Parathyroid adenoma (tissue), 2 donors: ENCODE results near the gene SELENOP.
"Not testable (repeated sequence)": the region's sequence is repeated elsewhere in the genome, so short reads cannot be mapped to it uniquely, and the experiment has no call there.

Experiments used
- H2AFZ ChIP-seq: fragments of 300-600 bp; sonication (generic); one replicate; pipeline ENCODE4 v1.7.0; 2017; ENCODE audit warnings: antibody characterized with exemption, mild to moderate bottlenecking
- H3K27ac ChIP-seq: fragments of 300-600 bp; sonication (generic); one replicate; pipeline ENCODE4 v1.7.0; 2017
- H3K27me3 ChIP-seq: fragments of 300-600 bp; sonication (generic); one replicate; pipeline ENCODE4 v1.7.0; 2017; ENCODE audit warnings: low read length; ENCODE audit not compliant: control insufficient read depth, insufficient read depth
- H3K36me3 ChIP-seq: fragments of 300-600 bp; sonication (generic); one replicate; pipeline ENCODE4 v1.7.0; 2017; ENCODE audit warnings: low read length; ENCODE audit not compliant: control insufficient read depth, insufficient read depth
- H3K4me1 ChIP-seq: fragments of 300-600 bp; sonication (generic); one replicate; pipeline ENCODE4 v1.7.0; 2017; ENCODE audit warnings: control low read depth
- H3K4me2 ChIP-seq: fragments of 300-600 bp; sonication (generic); one replicate; pipeline ENCODE4 v1.7.0; 2017; ENCODE audit warnings: low read length
- H3K4me3 ChIP-seq: fragments of 300-600 bp; sonication (generic); one replicate; pipeline ENCODE4 v1.7.0; 2017; ENCODE audit warnings: low read depth, low read length
- H3K79me2 ChIP-seq: fragments of 300-600 bp; sonication (generic); one replicate; pipeline ENCODE4 v1.7.0; 2017; ENCODE audit warnings: control low read depth
- H3K9ac ChIP-seq: fragments of 300-600 bp; sonication (generic); one replicate; pipeline ENCODE4 v1.7.0; 2017; ENCODE audit warnings: mild to moderate bottlenecking
- H3K9me3 ChIP-seq: fragments of 300-600 bp; sonication (generic); one replicate; pipeline ENCODE4 v1.7.0; 2017; ENCODE audit warnings: low read length; ENCODE audit not compliant: control insufficient read depth
- CTCF ChIP-seq: fragments of 300-600 bp; sonication (generic); IDR thresholded peaks from one replicate; pipeline ENCODE4 v1.7.0; 2017; ENCODE audit warnings: antibody characterized with exemption, mild to moderate bottlenecking
- donor health status: primary hyperparathyroidism.

The SELENOP gene

GRCh38 chr5:42848545-42848944, 36.9 kb upstream of the SELENOP start:
- H2AFZ ChIP-seq = no peak overlapping the region
- H3K4me2 ChIP-seq = no peak overlapping the region
- H3K4me3 ChIP-seq = no peak overlapping the region
- H3K9me3 ChIP-seq = no peaks in the 10 kb centered on the region
- no peak for TF ChIP-seq CTCF
- H3K4me1 ChIP-seq = no peaks in the 10 kb centered on the region
- no peak overlapping the region for H3K27ac ChIP-seq
- H3K79me2 ChIP-seq = no peaks in the 10 kb centered on the region
- H3K36me3 ChIP-seq = no peaks in the 10 kb centered on the region
- H3K27me3 ChIP-seq = no peaks in the 10 kb centered on the region
- H3K9ac ChIP-seq = no peak overlapping the region

- not testable (repeated sequence) for H3K9ac ChIP-seq, H3K27me3 ChIP-seq, H3K27ac ChIP-seq, H3K36me3 ChIP-seq, H2AFZ ChIP-seq, H3K9me3 ChIP-seq, H3K79me2 ChIP-seq, H3K4me3 ChIP-seq, H3K4me1 ChIP-seq, H3K4me2 ChIP-seq
These were observed 32.7 kb upstream of the SELENOP start for GRCh38 chr5:42844408-42844807.

- Histone ChIP-seq H3K9ac (no peak overlapping the region), H3K27me3 (no peaks in the 10 kb centered on the region), H3K9me3 (no peaks in the 10 kb centered on the region), H3K4me2 (no peak overlapping the region), H2AFZ (no peak overlapping the region), H3K4me1 (peaks cover 3% of the 10 kb centered on the region), H3K4me3 (no peak overlapping the region), H3K79me2 (no peaks in the 10 kb centered on the region), H3K27ac (no peak overlapping the region), H3K36me3 (no peaks in the 10 kb centered on the region)
- no peak for TF ChIP-seq CTCF
These were observed 32.1 kb upstream of the SELENOP start for GRCh38 chr5:42843675-42844292.

- Histone ChIP-seq H3K27ac (no peak overlapping the region), H3K9ac (no peak overlapping the region)
These were observed 31.4 kb upstream of the SELENOP start for GRCh38 chr5:42842921-42843641.

More at GRCh38 chr5:42842921-42843641, 31.4 kb upstream of the SELENOP start:
- Histone ChIP-seq H3K4me3 (no peak overlapping the region), H3K4me2 (no peak overlapping the region), H3K4me1 (peaks cover 3% of the 10 kb centered on the region), H3K79me2 (no peaks in the 10 kb centered on the region), H2AFZ (peak overlapping the region; percentile 30), H3K9me3 (no peaks in the 10 kb centered on the region), H3K27me3 (no peaks in the 10 kb centered on the region), H3K36me3 (no peaks in the 10 kb centered on the region)
- TF ChIP-seq CTCF = no peak
